Hippocampal formation (tissue), 2 donors: ENCODE measurements around the gene IVNS1ABP.
"Not testable (repeated sequence)": the region's sequence is repeated elsewhere in the genome, so short reads cannot be mapped to it uniquely, and the experiment has no call there.

Experiments used
- DNase-seq, 2 donors: peaks; one replicate each; lab custom pipeline; 2025; lab: John Stamatoyannopoulos, UW

The IVNS1ABP gene

DNA sequence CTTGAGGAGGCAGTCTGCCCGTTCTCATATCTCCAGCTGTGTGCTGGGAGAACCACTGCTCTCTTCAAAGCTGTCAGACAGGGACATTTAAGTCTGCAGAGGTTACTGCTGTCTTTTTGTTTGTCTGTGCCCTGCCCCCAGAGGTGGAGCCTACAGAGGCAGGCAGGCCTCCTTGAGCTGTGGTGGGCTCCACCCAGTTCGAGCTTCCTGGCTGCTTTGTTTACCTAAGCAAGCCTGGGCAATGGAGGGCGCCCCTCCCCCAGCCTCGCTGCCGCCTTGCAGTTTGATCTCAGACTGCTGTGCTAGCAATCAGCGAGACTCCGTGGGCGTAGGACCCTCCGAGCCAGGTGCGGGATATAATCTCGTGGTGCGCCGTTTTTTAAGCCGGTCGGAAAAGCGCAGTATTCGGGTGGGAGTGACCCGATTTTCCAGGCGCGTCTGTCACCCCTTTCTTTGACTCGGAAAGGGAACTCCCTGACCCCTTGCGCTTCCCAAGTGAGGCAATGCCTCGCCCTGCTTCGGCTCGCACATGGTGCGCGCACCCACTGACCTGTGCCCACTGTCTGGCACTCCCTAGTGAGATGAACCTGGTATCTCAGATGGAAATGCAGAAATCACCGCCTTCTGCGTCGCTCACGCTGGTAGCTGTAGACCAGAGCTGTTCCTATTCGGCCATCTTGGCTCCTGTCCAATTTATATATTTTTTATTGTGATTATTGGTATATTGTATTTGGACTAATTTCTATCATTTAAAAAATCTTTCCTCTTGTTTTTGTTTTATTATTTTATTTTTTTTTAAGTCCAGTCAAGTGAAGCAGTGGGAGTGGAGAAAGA, 59.7 kb downstream of the IVNS1ABP start:
- not testable (repeated sequence) for DNase-seq

DNA sequence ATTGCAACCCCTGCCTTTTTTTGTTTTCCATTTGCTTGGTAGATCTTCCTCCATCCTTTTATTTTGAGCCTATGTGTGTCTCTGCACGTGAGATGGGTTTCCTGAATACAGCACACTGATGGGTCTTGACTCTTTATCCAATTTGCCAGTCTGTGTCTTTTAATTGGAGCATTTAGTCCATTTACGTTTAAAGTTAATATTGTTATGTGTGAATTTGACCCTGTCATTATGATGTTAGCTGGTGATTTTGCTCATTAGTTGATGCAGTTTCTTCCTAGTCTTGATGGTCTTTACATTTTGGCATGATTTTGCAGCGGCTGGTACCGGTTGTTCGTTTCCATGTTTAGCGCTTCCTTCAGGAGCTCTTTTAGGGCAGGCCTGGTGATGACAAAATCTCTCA, 61.4 kb downstream of the IVNS1ABP start:
- not testable (repeated sequence) for DNase-seq

GRCh38 chr1:185252404-185252803, 64.6 kb downstream of the IVNS1ABP start:
- not testable (repeated sequence) for DNase-seq

DNA sequence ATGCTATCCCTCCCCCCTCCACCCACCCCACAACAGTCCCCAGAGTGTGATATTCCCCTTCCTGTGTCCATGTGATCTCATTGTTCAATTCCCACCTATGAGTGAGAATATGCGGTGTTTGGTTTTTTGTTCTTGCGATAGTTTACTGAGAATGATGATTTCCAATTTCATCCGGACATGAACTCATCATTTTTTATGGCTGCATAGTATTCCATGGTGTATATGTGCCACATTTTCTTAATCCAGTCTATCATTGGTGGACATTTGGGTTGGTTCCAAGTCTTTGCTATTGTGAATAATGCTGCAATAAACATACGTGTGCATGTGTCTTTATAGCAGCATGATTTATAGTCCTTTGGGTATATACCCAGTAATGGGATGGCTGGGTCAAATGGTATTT, 65.1 kb downstream of the IVNS1ABP start:
- DNase-seq = not testable (repeated sequence)

DNA sequence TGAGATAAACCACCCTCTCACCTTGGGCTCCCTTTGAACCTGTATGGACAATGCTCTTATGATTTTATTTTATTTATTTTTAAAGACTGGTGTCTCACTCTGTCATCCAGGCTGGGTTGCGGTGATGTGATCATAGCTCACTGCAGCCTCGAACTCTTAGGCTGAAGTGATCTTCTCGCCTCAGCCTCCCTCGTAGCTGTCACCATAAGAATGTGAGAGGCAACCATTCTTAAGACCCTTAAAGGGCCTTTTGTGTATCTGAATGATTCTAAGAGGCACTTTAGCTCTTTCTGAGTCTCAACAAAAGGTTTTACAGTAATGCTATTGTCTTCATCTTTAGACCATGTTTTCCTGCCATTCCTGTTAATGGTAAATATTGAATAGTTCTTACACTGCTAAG, 67.0 kb downstream of the IVNS1ABP start:
- DNase-seq = no peak

- no peak for DNase-seq
These were observed 67.5 kb downstream of the IVNS1ABP start for GRCh38 chr1:185249563-185249962.
